Vagina (tissue), 2 donors: ENCODE results near the gene VAX1.

Experiments used
- CTCF ChIP-seq, 3 experiments: fragments of 450-650 bp in 2 of 3; fragments of 200-600 bp in 1 of 3; sonication (generic) in 1 of 3; IDR thresholded peaks; one replicate each; pipeline ENCODE4 v1.5.1; 2017 to 2019; ENCODE audit warnings: antibody characterized with exemption in 3 of 3, mild to moderate bottlenecking in 2 of 3, moderate library complexity in 2 of 3
- POLR2A ChIP-seq, 2 donors: fragments of 450-650 bp; IDR thresholded peaks; one replicate each; pipeline ENCODE4 v1.6.1; 2017; ENCODE audit warnings: antibody characterized with exemption in 2 of 2, mild to moderate bottlenecking in 2 of 2, moderate library complexity in 2 of 2
- POLR2AphosphoS5 ChIP-seq, 2 donors: sonication (generic); formaldehyde crosslinking; IDR thresholded peaks; one replicate each; pipeline ENCODE4 v1.9.0; 2017; ENCODE audit warnings: antibody characterized with exemption in 2 of 2, mild to moderate bottlenecking in 2 of 2, low read depth in 1 of 2; ENCODE audit not compliant: insufficient read depth in 1 of 2

- no peak for TF ChIP-seq CTCF (IDR thresholded peaks at IDR 0.05)
- no peak for TF ChIP-seq POLR2AphosphoS5 (IDR thresholded peaks at IDR 0.05; ENCODE audit: insufficient read depth in 1 of 2, low read depth in 1 of 2)
- no peak for TF ChIP-seq POLR2A (IDR thresholded peaks at IDR 0.05)
Measured at GRCh38 chr10:117135480-117136140, 2.5 kb downstream of the VAX1 start.
